GM12874 (cell line): ENCODE results near the gene SGF29.

Experiments
- TF ChIP-seq, protein P1 (sequence below): IDR thresholded peaks from 2 replicates; pipeline ENCODE4 v1.5.1; 2011; ENCODE audit warnings: low read depth, mild to moderate bottlenecking, control low read depth, low read length, moderate library complexity; ENCODE audit not compliant: insufficient read depth

Gene SGF29

DNA sequence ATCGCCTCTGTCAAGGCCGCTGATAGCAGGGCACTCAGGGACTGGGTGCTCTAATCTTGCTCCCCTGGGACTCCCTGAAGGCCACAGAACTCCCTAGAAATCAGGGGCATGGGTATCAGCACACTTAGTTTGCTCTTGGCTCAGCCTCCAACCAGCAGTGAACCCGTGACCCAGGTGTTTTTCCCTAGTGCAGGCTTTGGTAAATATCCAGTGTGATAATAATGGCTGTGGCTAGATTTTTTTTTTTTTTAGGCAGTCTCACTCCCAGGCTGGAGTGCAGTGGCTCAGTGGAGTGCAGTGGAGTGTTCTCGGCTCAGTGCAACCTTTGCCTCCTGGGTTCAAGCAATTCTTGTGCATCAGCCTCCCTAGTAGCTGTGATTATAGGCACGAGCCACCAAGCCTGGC, 25.3 kb upstream of the SGF29 start:
- TF ChIP-seq, protein P1, sequence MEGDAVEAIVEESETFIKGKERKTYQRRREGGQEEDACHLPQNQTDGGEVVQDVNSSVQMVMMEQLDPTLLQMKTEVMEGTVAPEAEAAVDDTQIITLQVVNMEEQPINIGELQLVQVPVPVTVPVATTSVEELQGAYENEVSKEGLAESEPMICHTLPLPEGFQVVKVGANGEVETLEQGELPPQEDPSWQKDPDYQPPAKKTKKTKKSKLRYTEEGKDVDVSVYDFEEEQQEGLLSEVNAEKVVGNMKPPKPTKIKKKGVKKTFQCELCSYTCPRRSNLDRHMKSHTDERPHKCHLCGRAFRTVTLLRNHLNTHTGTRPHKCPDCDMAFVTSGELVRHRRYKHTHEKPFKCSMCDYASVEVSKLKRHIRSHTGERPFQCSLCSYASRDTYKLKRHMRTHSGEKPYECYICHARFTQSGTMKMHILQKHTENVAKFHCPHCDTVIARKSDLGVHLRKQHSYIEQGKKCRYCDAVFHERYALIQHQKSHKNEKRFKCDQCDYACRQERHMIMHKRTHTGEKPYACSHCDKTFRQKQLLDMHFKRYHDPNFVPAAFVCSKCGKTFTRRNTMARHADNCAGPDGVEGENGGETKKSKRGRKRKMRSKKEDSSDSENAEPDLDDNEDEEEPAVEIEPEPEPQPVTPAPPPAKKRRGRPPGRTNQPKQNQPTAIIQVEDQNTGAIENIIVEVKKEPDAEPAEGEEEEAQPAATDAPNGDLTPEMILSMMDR, result no peak

DNA sequence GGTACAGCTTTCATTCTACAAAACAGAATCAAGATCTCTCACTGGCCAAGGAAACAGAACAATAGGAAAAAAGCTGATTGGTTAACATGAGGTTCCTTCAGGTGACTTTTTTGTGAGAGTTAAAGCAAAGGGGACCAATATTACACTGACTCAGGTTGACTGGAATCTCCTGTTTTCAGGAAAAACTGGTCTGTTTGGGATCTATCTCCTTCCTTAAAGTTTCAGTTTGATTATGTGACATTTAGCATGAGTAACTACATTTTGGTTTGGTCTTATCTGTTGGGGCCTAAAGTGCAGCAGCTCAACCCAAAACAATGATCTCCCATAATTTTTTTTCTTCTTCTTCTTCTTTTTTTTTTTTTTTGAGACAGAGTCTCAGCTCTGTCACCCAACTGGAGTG, 24.6 kb upstream of the SGF29 start:
- TF ChIP-seq, protein P1, result no peak

DNA sequence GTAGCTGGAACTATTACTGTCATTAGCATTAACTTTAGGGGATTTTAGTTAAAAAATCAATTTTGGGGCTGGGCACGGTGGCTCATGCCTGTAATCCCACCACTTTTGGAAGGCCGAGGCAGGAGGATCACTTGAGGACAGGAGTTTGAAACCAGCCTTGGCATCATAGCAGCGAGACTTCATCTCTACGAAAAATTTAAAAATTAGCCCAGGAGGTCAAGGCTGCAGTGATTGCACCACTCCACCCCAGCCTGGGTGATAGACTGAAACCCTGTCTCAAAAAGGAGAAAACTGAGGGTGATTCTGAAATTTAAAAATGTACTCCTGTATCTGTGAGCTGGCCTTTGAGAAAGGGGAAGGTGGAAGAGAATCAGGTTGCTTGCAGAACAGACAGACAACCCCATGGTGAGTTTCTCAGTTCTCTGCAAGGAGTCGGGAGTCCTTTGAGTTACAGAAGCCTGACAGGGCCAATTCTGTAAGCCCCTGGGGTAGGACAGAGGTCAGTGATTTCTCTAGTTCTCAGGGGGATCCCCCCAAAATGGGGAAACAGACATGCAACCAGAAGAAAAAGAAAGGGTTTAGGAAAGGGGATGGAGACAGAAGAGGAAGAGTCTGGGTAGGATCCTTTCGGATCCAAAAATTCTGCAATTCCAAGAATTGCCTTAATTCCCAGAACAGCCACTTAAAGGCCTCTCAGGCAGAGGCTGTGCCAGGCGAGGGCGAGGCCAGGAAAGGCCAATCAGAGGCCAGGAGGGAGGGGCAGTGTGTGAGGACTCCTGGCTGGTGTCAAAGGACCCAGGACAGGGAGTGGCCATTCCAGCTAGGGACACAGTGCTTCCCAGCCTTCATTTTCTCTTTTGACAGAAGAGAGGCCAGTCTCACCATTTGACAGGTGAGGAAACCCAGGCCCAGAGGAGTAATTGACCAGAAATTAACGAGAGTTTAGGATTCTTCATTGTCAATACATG, 21.7 kb upstream of the SGF29 start:
- TF ChIP-seq, protein P1, result no peak

DNA sequence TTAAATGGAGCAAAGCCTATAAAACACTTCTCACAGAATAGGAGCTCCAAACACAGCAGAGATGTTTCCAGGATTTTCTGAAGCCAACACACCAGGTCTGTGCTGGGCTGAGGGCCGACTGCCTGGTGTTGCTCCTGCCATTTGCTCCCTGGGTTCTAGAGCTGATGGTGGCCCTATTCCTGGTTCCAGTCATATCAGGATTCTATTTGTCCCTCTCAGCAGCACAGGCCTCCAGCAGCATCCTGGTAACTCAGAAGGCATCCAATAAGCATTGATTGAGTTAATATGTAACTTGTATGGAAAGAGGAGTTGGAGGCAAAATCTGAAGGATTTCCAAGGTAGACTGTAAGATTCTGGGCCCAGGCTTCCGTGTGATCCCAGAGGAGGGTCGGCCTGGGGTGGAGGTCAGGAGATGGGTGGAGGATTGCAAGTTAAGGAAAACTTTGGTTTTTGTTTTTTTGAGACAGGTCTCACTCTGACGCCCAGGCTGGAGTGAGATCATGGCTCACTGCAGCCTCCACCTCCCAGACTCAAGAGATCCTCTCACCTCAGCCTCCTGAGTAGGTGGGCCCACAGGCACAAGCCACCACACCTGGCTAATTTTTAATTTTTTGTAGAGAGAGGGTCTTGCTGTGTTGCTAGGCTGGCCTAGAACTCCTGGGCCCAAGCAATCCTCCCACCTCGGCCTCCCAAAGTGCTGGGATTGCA, 20.6 kb upstream of the SGF29 start:
- TF ChIP-seq, protein P1, result no peak

DNA sequence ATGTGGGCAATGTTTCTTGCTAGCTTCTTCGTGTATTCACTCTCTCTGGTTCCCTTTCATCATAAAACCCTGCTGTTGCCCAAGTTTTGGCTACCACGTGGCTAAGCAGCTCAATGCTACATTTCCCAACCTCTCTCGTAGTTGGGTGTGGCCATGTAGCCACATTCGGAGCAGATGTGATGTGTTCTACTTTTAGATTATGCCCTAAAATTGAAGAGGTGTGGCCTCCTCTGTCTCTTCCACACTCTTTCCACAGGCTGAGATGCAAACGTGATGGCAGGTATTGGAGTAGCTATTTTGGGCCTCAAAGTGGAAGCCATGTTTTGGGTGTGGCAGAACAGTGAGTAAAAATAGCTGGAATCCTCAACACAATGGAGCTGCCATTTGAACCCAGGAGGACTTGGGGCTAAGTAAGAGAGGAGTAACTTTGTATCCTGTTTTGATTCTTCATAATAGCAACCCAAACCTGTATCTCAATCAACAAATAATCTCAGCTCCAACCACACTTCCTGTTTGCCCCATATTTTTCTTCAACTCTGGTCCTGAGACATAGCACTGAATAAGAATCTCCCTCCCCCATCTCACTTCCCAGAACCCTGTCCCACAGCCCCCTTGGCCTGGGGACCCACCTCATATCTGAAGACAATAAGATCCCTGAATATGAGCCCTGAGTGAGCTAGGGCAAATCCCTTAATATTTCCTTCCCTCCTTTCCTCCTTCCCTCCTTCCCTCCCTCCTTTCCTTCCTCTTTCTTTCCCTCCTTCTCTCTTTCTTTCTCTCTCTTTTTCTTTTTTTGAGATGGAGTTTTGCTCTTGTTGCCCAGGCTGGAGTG, 19.0 kb upstream of the SGF29 start:
- TF ChIP-seq, protein P1, result no peak

DNA sequence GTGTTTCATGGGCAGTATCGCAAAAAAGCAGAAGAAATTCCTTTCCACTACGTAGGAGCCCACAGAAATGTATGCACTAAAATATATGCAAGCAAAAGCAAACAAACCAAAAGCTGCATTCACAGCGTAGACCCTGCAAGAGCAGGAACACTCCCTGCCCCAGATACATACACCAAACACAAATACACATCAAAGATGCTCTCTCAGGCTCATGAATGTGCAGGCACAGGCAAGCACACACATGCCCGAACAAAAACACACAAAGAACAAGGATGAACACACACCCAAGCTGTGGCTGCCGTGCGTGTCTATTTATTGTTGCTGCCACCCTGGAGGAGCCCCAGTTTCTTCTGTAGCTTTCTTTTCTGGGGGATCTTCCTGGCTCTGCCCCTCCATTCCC, 16.6 kb upstream of the SGF29 start:
- TF ChIP-seq, protein P1, result no peak
